ENCODE results near the gene ABCB4.

ABCB4 gene

DNA sequence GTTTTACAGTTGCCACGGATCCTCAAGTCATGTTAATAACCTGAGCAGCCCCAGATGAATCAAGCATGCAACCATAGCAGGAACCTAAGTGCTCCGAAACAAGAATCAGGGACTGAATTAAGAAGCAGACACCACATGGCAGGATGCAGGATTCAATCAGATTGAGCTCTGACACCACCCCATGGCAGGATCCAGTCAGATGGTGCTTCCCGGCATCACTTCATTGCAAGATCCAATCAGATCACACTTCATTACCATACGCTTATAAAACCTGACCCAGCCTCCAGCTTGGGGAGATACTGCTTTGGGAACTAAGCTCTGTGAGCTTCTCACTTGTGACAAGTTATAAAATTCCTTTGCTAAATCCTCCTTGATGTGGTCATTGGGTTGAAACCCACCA lies 55.3 kb downstream of the ABCB4 start:
- no peak for DNase-seq (ENCODE audit: low read depth)

DNA sequence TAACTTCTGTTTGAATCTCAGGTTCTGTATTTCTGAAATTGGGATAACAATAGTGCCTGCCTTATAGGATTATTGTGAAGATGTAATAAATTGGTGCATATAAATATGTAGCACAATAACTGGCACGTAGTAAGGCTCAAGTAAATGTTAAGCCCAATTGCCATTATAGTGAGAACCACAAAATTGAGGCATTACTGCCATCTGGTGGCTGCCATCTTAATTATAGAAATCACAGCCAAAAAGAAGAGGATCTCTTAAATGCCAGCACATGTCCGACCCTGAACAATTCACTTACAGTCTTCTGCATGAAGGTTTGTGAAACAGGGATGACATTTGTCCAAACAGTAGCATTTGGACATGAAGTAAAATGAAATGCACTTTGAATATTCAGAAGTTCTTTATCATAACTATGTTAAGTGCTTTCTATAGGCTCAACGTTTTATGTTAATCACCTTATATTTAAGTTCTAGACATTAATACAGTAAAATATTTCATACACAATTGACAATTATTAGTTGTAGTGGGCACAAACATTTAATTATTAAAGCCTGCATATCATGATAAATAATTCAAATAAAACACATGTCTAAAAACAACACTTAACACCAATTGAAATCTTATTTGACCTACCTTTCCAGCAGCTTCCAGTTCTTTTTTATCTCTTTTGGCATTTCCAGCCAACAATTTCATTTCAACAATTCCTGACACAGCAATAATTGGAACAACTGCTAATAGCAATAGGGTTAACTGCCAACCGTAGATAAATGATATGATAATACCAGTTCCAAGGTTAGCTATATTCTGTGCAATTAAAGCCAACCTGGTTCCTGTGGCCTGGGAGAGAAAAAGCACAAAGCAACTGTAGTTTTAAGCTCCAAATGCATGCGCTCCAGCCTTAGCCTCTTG lies 58.5 kb downstream of the ABCB4 start:
- peak; percentile 14 for DNase-seq (ENCODE audit: low read depth)

DNA sequence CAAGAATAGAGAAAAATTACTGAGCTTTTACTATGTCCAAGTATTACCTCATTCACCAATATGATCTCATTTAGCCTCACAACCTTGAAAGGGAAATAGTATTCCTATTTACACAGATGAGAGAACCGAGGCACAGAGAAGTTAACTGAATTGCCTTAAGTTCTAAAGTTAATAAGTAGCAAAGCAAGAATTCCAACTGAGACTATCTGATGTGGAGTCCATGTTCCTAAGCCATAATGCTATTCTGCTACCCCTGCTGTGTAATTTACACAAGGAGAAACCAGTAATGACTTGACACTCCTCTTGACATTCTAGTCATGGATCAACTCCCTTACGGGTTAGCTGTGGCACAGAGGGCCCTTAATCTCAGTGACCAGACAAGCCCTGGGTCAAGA lies 60.7 kb downstream of the ABCB4 start:
- no peak for DNase-seq (ENCODE audit: low read depth)

DNA sequence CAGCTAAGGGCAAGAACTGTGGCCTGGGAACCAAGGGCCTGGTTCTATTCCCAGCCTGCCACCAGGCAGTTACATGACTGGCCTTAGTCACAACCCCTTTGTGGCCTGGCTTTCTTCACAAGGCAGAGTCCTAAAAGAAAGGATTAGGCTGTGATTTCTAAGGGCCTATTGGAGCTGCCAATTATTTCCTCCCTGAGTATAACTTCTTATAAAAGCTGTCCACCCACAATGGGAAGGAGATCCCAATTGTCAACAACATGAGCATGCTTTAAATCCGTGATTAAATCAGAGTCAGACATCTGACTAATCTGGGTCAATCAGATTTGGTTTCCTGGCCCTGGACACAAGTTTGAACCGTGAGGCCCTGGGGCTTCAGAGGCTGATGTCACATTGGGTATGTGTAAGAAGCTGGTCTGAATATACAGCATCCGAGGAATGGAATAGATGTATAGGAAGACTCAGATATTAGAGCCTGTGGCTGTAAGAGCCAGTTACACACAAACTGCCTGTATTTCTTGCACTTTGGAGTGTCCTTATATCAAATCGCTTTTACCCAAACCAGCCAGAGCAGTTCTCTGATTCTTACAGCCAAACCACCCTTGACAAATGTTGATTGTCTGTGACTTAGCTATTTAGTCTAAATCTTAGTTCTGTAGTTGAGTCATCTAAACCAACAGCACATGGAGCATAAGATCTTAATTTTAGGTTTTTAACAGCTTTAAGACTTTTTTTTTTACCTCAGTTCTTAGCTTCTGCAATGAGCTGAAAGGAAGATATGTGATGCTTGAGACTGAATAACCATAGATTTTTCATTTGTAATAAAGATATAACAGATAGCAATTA lies 61.3 kb downstream of the ABCB4 start:
- DNase-seq (ENCODE audit: low read depth) = no peak

DNA sequence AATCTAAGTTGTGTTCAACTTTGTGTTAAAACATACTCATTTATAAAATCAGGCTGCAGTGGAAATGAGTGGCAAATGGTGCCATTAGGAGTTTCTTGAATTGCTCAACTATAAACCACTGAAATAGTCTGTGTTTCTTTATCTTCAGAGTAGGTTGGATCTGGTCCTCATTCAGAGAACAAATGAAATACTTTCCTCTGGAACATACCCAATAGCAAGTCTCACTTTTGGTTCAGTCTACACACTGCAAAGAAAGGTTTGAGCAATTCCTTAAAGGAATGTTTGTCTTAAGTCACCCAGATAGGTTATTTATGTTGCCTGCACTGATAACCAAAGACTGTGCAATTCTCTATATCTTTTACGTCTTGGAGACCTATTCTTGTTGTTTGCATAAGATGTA lies 62.5 kb downstream of the ABCB4 start:
- DNase-seq (ENCODE audit: low read depth) = no peak

DNA sequence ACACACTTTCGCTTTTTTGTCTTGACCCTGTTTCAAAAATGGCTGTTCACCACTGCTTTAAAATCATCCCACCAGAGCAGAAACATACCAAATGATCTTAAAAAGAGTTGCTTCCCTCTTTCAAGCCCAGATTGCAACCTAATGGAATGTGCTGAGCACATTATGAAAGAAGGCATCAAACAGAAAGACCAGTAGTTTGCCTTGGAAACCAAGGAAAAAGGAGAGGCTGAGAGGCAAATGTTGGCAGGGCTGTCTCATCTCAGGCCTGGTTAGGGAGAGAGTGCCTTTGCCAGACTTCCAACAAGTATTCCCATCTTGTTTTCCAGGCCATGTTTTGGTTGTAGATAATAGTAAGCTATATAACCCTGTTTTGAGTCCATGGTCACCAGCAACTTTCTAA lies 64.3 kb downstream of the ABCB4 start:
- DNase-seq (ENCODE audit: low read depth) = no peak

DNA sequence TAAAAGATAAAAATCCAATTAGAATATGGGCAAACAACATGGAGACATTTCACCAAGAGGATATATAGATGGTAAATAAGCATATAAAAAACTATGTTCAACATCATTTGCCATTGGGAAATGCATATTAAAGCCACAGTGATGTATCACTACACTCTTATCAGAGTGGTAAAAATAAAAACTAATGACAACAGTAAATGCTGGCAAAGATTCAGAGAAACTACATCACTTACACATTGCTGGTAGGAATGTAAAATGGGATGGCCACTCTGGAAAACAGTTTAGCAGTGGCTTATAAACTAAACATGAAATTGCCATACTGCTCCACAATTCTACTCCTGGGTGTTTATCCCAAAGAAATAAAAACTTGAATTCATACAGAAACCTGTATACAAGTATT lies 70.8 kb downstream of the ABCB4 start:
- DNase-seq (ENCODE audit: low read depth) = no peak

DNA sequence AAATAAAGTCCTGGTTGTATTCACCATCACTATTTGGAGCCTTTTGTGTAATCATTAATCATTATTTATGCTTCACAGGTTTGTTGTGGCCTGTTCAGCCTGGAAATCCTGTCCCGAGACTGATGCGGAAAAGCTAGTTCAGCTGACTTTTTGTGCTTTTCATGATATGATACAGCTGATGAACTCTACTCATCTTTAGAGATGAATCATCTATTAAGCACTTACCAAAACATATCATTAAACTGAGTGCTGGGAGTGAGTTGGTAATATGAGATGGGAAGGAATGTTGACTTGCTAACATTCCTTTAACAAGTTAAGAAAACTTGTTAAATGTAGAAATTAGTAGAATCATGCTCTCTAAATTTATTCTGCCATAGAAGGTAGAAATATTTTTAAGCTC lies 77.0 kb downstream of the ABCB4 start:
- no peak for DNase-seq (ENCODE audit: low read depth)

DNA sequence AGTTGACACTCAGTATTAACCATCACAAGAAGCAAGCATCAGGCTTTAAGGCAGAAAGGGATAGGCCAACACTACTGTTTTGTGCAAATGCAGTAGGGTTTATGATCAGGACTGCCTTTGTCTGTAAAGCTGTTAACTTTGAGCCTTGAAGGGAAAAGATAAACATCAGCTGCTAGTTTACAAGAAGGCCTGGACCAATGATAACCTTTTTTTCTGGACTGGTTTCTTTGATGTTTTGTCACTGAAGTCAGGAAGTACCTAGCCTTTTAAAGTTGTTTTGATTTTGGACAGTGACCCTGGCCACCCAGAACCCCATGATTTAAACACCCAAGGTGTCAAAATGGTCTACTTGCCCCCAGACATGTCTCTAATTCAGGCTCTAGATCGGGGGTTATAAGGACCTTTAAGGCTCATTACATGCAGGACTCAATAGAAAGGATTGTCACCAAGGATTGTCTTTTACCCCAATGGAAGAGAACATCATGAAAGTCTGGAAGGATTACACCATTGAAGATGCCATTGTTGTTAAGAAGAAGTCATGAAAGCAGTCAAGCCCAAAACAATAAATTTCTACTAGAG lies 79.9 kb downstream of the ABCB4 start:
- no peak for DNase-seq (ENCODE audit: low read depth)

DNA sequence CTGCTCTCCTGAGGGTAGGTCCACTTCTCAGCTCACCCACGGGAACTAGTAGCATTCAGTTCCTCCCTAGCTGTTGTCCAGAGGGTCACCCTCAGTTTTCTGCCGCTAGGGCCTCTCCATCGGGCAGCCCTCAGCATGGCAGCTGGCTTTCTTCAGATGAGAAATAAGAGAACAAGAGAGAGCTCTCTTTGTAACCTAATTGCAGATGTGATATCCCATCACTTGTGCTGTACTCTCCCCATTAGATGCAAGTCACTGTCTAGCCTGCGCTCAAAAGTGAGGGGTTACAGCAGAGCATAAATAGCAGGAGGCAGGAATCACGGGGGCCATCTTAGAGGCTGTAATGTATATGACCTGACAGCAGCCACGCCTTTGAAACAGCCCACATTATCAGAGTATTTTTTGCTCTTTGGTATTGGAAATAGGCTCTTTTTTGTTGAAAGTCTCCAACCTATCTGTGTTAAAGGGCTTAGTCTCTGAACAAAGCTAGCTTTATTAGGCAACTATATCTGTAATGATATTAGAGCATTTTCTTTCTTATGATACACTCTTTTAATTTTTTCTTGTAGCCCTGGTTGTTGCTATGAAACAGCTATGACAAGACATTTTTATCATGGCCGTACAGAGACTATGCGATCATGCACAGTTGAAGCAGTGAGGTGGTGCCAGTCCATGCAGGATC lies 84.3 kb downstream of the ABCB4 start:
- no peak for DNase-seq (ENCODE audit: low read depth)

DNA sequence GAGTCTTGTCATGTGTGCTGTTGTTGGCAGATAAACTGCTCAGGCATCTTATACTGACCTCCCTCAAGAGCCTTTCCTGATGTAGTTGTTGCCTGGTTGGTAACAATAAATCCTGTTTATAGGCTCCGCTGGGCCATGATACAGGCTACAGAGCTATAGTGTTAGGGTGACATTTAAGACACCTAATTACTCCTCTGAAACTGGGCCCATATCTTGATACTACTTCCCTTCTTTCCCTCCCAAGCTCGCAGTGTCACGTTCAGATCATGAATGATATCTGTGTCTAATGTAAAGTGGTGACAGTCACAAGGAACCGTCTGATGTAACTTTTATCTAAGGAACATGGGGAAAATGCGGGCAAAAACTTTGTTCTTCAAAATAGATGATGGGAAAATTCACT lies 94.6 kb downstream of the ABCB4 start:
- DNase-seq (ENCODE audit: low read depth) = no peak

DNA sequence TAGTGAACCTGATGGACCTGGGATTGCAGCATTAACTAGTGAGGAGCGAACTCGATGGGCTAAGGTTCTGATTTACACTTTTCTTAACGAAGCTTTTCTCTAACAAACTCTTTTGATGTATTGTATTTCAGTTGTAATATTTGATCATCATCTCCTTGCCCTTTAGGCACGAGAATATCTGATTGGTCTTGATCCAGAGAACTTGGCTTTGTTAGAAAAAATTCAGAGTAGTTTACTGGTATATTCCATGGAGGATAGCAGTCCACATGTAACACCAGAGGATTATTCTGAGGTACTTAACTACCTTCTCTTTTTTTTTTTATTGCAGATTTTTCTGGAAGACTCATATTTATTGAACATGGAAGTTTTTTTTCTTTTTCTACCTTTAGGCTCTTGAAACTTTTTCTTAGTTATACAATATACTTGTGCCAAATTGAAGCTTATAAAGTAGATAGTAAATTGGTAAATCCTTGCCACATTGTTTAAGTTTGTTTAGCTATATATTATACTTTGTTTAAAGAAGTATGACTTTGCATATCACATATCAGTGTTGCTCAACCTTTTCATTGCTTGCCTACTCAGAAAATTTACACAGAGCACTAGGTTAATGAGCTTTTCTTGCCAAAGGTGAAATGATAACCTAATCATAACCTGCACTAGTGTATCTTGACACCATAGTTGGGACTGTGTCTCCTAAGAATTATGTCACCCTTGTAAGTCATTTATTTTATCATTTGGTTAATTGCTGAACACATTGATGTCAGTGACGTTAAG lies 99.6 kb downstream of the ABCB4 start:
- no peak for DNase-seq (ENCODE audit: low read depth)

DNA sequence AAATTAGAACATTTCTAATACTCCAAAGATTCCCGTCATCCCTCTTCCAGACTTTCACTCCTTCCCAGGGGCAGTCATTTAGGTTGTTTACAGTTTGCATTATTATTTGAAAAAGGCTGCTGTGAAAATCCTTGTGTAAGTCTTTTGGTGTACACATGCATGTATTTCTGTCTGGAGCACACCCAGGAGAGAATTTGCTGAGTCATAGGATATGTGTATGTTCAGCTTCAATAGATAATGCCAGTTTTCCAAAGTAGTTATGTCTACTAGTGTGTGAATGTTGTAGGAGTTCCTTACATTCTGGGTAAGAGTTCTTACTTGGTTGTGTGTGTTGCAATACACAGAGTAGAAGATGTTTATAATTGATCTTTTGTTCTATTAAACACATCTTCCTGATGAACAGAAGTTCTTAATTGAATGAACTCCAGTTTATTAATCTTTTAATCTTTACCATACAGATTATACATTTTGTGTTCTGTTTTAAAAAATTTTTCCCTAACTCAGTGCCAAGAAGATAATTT lies 104.8 kb downstream of the ABCB4 start:
- DNase-seq (ENCODE audit: low read depth) = no peak

DNA sequence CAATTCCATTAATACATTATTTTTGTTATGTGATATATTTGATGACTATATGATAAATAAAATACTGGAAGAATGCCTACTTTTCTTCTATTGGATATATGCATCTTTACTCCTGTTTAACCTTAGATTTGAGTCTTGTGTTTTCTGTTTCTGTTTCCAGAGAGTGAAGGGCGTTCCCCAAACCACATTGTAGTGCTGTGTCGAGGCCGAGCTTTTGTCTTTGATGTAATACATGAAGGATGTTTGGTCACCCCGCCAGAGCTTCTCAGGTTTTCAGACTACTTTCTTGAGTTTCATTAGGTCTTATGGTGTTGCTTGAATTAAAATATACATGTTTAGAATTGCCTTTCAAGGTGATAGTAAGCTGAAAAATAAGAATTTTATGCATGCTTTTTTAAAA lies 106.3 kb downstream of the ABCB4 start:
- no peak for DNase-seq (ENCODE audit: low read depth)

DNA sequence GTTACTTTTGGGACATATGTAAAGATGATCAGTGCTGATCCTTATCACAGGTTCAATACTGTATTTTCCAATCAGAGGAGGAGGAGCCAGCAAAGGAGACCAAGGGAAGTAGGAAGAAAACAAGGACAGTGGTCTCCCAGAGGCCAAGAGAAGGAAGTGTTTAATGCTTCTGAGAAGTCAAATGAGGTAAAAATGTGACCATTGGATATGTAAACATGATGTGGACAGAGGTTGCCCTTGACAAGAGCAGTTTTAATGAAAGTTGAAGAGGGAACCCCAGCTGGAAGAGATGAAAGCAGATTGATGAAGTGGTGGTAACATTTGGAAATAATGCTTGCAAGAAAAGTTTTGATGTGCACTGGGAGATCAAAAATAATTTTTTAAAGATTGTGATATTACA lies 111.2 kb downstream of the ABCB4 start:
- DNase-seq (ENCODE audit: low read depth) = no peak

DNA sequence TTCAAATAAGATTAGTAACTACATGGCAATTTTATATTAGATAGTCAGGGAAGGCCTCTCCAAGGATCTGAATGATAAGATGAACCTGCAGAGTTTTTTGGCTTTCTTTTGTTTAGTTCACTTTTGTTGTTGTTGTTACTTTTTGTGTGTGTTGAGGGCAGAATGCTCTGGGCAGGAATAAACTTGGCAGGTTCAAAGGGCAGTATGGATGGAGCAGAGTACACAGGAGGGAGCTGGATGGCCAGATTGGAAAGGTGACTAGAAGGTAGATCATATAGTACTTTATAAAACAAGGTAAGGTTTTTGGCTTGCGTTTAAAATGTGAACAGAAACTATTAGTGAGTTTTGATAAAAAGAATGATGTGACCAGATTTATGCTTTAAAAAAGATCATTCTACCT lies 112.1 kb downstream of the ABCB4 start:
- DNase-seq (ENCODE audit: low read depth) = no peak

DNA sequence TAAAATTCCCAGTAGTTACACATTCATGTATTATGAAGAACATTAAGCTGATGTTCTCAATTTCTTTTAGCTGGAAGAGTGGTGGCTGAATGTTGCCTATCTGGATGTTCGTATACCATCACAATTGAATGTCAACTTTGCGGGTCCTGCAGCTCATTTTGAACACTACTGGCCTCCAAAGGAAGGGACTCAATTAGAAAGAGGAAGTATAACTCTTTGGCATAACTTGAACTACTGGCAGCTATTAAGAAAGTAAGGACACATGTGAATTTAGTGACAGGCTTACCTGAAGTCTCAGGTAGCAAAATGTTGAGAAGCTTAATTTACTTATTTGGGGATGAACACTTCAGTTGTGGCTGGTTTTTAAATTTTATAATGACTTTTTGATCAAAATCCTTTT lies 114.2 kb downstream of the ABCB4 start:
- no peak for DNase-seq (ENCODE audit: low read depth)

DNA sequence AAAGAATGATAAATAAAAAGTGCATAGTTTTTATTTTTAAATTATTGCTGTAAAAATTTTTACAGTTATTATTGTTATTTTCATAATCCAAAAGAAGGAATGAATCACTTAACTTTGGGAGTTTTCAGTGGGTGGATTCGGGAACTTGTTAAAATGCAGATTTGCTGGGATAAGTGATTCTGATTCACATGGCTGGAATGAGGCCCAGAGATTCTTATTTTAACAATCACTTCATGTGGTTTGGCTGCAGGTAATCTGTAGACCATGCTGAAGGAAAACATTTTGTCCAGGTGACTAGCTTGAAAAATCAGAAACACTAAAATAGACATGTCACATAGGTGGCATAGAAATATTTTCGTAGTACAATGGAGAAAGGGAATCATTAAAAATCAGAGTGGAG lies 116.1 kb downstream of the ABCB4 start:
- DNase-seq (ENCODE audit: low read depth) = no peak

DNA sequence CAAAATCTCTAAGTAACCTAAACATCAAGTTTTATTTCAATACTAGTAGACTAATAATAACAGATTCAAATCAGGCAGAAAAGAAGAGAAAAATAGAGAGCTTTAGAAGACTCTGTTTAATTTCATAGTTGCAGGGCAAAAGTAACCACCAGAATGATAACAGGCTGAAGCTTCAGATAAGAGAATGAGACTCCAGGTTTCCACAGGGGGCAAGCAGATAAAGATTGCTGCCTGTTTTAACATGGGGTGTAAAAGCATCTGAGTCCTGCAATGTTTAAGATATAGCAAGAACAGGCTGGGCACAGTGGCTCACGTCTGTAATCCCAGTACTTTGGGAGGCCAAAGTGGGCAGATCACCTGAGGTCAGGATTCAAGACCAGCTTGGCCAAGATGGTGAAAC lies 119.0 kb downstream of the ABCB4 start:
- no peak for DNase-seq (ENCODE audit: low read depth)

DNA sequence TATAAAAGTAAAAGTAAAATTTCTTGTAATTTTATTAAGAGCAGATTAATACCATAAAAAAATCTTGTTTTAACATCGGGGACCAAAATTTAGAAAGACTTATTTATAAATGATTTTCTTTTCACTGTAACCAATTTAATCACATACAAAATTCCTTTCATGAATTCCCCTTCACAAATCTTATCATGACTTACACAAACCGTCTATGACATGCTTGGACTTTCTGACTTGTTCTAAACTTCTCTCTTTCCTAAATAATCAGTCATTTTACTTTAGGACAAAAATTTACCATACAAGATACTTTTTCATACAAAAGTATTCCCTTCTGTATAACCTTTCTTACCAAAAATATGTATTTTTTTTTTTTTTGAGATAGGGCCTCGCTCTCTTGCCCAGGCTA lies 120.7 kb downstream of the ABCB4 start:
- no peak for DNase-seq (ENCODE audit: low read depth)
